ENCODE data around the gene ZSWIM5. TPM values are rescaled to one million over a fixed set of nuclear protein-coding genes. Genes with fewer than 3 reads are reported as not detected.
A peak's percentile ranks its signal among the peaks of the same experiment; 100 is the strongest.
"Not testable (repeated sequence)": the region's sequence is repeated elsewhere in the genome, so short reads cannot be mapped to it uniquely, and the experiment has no call there.

Gene ZSWIM5
- 2.6 and 2.9 TPM in 2 replicates for total RNA-seq (2014; rRNA removed; shearing (Covaris generic))
- 1.4 and 3.4 TPM in 2 replicates for polyA plus RNA-seq (2014; cell fraction: nucleus; rRNA removed)

DNA sequence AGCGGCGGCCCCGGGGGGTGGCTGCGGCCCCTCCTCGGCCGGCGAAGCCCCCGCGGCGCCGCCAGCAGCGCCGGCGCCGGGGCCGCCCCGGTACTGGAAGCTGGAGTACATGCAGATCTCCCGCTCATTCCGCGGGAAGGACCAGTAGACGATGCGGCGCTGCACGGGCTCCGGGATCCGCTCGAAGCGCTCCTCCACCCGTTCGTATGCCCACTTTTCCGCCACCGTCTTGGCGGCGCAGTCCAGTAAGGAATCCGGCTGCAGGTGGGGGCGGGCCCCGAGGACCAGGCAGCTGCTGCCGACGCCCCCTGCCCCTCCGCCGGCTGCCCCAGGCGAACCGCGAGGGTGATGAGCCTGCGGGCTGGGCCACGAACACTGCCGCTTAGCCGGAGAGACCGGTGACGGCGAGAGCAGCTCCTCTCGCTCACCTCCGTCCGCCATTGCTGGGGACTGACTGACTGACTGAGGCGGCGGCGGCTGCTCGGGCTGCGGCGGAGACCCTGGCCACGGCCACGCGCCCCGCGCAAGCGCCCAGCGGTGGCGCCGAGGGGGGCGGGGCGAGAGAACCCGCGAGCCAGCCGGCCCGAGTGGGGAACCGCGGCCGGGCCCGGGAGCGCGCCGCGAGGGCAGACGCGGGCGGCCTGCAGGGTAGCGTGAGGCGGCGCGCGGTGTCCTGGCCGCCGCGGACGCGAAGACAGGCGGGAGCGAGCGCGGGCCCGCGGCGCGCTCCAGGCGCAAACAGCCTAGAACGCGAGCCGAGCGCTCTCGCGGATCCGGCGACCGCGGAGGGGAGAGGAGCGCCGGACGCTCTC, at the start of gene ZSWIM5:
Gene ZSWIM5 (minus strand): TSS at position 696 of the 812 bp plus-strand sequence. CDS start 255 bp downstream, at position 441.
- peak; percentile 41 for DNase-seq (ENCODE audit: extremely low read depth, low read depth)

DNA sequence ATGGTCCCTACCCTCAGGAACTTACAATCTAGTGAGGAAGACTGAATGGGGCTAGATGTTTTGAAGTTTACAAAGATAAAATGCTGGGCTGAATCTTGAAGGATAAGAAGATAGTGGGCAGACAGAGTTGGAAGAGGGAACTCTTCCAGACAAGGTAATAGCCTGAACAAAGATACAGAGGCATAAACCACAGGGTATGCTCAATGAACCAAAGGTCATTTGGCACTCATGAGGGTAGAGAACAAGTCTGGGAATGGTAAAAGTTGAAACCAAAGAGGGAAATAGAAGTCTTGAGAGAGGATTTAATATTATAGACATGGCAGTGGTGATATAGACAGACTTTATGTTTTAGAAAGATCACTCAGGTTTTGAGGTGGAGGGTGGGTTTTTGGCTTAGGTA, 48.1 kb upstream of the ZSWIM5 start:
- DNase-seq (ENCODE audit: extremely low read depth, low read depth), result no peak

DNA sequence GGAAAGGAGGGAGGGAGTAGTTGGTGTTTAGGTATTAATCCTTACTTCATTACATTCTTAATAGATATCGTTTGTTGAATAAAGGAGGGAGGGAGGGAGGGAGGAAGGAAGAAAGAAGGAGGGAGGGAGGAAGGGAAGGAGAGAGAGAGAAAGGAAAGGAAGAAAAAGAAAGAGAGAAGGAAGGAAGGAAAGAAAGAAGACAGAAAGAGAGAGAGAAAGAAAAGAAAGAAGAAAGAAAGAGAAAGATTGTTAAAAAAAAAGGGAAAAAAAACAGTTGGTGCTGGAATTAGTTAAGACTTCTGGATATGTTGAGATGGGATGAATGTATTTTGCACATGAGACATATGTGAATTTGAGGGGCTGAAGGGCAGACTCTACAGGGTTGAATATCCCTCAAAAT, 44.1 kb upstream of the ZSWIM5 start:
- DNase-seq (ENCODE audit: extremely low read depth, low read depth), result no peak

DNA sequence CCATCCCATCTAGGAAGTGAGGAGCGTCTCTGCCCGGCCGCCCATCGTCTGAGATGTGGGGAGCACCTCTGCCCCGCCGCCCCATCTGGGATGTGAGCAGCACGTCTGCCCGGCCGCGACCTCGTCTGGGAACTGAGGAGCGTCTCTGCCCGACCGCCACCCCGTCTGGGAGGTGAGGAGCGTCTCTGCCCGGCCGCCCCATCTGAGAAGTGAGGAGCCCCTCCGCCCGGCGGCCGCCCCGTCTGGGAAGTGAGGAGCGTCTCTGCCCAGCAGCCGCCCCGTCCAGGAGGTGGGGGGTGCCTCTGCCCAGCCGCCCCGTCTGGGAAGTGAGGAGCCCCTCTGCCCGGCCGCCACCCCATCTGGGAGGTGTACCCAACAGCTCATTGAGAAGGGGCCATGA, 41.6 kb upstream of the ZSWIM5 start:
- DNase-seq (ENCODE audit: extremely low read depth, low read depth), result not testable (repeated sequence)

DNA sequence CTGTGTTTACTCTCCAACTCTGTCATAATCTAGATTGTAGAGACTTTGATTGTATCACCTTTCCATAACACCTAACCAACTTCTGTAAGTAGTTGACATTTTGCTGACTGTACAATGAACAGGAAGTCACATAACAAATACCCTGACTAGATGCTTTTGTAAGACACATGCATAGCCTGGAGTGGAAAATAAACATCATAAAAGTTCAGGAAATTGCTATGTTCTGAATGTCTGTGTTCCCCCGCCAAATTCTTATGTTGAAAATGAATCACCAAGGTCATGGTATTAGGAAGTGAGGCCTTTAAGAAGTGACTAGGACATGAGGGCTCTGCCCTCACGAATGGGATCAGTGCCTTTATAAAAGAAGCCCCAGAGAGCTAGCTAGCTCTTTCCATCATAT, 40.4 kb upstream of the ZSWIM5 start:
- DNase-seq (ENCODE audit: extremely low read depth, low read depth), result no peak

DNA sequence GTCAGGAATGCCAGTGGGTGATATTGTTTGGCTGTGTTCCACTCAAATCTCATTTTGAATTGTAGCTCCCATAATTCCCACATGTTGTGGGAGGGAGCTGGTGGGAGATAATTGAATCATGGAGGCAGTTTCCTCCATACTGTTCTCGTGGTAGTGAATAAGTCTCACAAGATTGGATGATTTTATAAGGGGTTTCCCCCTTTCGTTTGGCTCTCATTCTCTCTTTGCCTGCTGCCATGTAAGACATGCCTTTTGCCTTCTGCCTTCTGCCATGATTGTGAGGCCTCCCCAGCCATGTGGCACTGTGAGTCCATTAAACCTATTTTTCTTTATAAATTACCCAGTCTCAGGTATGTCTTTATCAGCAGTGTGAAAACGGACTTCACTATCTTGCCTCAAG, 40.0 kb upstream of the ZSWIM5 start:
- DNase-seq (ENCODE audit: extremely low read depth, low read depth), result not testable (repeated sequence)

DNA sequence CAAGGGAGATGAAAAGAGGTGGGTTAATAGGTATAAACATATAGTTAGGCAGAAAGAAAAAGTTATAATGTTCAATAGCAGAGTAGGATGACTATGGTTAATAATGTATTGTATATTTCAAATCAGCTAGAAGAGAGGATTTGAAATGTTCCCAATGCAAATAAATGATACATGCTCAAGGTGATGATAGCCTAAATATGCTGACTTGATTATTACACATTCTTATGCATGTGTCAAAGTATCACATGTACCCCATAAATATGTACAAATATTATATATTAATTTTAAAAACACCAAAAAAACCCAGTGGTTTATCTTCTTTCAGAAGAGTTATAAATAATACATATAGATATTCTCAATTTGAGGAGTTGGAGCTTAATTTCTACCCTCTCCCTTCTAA, 38.3 kb upstream of the ZSWIM5 start:
- no peak for DNase-seq (ENCODE audit: extremely low read depth, low read depth)

DNA sequence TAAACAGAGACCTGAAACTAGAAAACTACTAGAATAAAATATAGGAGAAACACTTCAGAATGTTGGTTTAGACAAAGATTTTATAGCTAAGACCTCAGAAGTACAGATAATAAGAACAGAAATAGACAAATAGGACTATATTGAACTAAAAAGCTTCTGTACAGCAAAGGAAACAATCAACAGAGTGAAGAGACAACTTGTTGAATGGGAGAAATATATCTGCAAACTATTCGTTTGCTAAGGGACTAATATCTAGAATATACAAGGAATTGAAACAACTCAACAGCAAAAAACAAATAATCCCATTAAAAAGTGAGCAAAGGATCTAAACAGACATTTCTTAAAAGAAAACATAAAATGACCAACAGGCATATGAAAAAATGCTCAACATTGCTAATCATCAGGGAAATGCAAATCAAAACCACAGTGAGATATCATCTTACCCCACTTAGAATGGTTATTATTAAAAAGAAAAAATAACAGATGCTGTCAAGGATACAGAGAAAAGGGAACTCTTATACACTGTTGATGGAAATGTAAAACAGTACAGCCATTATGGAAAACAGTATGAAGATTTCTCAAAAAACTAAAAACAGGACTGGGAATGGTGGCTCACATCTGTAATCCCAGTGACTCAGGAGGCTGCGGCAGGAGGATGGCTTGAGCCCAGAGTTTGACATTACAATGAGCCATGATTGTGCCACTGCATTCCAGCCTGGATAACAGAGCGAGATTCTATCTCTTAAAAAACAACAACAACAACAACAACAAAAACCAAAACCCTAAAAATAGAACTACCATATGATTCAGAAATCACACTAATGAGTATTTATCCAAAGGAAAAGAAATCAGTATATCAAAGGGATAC, 37.3 kb upstream of the ZSWIM5 start:
- DNase-seq (ENCODE audit: extremely low read depth, low read depth), result no peak

DNA sequence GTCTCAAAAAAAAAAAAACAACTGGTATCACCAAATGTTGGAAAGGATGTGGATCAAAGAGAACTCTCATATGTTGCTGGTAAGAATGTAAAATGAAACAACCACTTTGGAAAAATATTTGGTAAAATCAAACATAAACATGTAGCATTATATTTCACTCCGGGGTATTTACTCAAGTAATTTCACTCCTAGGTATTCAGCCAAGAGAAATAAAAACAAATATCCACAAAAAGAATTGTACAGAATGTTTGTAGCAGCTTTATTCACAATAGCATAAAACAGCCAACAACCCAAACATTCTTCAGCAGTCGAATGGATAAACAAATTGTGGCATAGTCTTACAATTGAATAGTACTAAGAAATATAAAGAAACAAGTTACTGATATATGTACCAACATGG, 32.4 kb upstream of the ZSWIM5 start:
- DNase-seq (ENCODE audit: extremely low read depth, low read depth), result no peak

DNA sequence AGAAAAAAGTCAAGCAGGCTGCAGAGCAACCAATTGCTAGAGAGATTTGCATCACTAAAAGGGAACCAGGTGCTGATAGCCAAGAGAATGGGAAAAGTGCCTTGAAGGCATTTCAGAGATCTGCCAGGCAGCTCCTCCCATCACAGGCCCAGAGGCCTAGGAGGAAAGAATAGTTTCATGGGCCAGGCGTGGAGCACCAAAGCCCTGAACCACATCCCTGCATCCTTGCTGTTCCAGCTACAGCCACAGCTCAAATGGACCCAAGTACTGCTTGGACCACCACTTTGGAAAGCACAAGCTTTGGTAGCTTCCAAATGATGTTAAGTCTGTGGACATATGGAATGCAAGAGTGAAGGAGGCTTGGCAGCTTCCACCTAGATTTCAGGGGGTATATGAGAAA, 29.7 kb upstream of the ZSWIM5 start:
- no peak for DNase-seq (ENCODE audit: extremely low read depth, low read depth)

DNA sequence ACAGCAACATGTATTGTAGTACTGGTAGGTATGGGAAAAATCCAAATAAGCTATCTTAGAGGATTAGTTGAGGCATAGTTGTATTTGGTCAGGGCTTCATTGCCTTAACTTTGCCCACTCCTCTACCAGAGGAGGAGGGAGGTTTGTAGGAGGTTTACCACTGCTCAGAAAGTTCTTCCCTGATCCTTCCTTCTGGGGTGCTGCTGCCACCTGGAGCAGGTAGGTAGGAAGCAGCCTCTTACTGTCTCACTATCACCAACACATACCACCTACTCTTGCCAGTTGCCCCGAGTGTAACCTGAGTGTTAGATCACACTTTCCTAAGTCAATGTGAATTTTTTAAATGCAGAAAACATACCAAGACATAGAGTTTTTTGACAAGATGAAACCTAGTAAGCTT, 24.1 kb upstream of the ZSWIM5 start:
- no peak for DNase-seq (ENCODE audit: extremely low read depth, low read depth)

DNA sequence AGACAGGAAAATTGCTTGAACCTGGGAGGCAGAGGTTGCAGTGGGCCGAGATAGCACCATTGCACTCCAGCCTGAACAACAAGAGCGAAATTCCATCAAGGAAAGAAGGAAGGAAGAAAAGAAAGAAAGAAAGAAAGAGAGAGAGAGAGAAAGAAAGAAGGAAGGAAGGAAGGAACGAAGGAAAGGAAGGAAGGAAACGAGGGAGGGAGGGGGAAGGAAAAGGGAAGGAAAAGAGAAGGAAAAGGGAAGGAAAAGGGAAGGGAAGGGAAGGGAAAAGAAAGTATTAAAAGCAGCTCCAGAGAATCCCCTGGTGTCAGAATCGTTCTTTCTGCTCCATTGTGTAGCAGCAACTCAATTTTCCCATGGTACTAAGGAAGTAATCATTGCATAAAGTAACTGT, 19.2 kb upstream of the ZSWIM5 start:
- no peak for DNase-seq (ENCODE audit: extremely low read depth, low read depth)

DNA sequence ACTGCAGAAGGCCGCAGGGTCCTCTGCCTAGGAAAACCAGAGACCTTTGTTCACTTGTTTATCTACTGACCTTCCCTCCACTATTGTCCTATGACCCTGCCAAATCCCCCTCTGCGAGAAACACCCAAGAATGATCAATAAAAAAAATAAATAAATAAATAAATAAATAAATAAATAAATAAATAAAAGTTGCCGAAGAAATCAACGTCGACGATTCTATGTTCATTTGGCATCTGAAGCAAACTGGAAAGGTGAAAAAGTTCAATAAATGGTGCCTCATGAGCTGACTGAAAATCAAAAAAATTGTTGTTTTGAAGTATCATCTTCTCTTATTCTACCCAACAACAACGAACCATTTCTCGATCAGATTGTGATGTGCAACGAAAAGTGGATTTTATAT, 17.3 kb upstream of the ZSWIM5 start:
- DNase-seq (ENCODE audit: extremely low read depth, low read depth), result not testable (repeated sequence)

DNA sequence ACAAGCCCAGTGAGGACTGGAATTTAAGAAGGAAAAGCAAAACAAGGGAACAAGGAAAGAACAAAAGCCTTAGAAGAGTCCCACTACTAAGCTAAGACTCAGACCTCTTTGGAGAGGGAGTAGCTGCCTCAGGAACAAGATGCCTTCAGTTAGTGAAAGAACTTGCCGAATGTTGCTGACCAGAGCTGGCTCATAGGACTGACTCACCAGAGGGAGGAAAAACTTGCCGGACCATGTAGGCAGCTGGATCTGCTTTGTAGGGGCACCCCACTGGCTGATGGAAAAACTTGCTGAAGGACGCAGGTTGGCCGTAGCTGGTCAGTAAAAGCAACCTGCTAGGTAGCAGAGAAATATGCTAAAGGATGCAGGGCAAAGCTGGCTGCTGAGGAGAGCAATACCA, 15.3 kb upstream of the ZSWIM5 start:
- no peak for DNase-seq (ENCODE audit: extremely low read depth, low read depth)

DNA sequence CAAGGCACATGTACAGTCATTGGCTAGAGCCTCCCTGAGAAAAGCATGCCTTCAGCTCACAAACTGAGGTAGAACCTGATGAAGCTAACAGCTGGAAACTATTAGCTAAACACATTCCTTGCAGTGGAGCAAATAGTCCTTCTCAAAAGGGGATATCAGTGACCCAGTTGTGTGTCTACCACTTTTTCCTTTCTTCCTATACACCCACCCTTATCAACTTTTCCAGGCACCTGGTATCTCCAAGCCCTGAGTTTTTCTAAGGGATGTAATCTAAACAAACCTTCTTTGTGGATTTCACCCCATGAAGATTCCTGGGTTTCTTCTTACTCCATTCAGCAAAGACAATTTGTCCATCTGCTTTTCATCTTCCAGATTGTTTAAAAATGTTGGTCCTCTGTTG, 10.5 kb upstream of the ZSWIM5 start:
- no peak for DNase-seq (ENCODE audit: extremely low read depth, low read depth)

DNA sequence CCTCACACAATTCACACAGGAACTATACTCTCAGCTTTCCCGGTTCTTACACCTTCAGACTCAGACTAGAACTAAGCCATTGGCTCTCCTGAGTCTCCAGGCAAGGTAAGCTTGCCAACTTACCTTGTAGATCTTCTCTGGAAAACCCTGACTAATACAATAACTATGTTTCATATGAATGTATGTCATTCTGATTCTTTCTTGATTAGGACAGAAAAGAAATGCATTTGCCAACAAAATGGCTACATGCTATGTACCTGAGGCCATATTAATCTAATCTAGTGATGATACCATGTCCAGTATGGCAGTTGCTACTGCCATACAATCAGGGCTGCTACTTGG, 9.8 kb upstream of the ZSWIM5 start:
- DNase-seq (ENCODE audit: extremely low read depth, low read depth), result no peak

DNA sequence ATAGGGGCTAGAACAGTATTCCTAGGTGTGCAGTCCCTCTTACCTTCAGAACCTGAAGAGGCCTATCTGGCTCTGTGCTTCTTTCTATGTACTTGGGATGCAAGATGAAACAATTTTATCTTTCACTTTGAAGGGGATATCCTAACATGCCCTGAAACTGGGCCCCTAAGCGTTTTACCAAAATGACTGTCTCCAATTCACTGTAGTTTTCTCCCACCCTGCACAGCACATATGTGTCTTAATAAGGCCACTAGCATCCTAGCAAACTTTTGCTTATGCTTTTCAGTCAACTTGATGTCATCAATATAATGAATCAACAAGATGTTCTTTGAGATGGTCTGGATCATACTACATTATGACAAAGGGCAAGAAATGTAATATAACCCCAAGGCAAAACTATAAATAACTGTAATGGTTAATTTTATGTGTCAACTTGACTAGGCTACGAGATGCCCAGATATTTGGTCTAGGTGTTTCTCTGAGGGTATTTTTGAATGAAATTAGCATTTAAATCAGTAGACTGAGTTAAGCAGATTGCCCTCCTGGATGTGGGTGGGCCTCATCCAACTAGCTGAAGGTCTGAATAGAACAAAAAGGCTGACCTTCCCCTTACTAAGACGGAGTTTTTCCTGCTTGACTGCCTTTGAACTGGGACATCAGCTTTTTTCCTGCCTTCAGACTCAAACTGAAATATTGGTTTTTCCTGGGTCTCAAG, 9.2 kb upstream of the ZSWIM5 start:
- DNase-seq (ENCODE audit: extremely low read depth, low read depth), result no peak

DNA sequence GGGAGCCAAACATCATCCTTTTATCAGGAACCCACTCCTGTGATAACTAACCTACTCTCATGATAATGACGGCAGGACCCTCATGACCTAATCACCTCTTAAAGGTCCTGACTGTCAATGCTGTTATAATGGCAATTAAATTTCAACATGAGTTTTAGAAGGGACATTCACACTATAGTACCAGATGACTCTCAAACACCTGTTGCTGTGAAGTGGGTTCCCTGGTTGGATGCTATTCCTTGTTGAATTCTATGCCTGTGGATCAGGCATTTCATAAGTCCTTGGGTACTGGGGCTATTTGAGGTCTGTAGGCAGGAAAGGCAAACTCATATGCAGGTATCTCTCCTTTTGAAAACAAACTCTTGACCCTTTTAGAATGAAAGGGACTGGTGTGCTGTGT, 7.5 kb upstream of the ZSWIM5 start:
- no peak for DNase-seq (ENCODE audit: extremely low read depth, low read depth)

DNA sequence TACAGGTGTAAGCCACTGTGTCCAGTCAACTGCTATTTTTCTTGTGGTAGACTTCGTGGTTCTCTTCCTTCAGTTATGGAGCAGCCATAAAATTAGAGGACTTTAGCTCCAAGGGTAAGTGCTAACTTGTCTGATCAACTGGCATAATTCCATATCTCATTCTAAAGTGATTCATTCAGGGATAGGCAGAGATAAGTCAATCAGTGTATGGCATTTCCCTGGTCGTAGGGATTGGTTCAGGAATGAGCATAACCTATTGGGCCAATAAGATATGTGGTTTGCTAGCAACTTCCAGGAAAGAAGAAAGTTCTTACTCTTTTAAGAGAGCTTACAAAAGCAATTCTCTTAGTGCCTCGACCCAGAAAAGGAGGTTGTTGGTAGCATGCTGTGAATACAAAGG, 4.7 kb upstream of the ZSWIM5 start:
- DNase-seq (ENCODE audit: extremely low read depth, low read depth), result no peak

DNA sequence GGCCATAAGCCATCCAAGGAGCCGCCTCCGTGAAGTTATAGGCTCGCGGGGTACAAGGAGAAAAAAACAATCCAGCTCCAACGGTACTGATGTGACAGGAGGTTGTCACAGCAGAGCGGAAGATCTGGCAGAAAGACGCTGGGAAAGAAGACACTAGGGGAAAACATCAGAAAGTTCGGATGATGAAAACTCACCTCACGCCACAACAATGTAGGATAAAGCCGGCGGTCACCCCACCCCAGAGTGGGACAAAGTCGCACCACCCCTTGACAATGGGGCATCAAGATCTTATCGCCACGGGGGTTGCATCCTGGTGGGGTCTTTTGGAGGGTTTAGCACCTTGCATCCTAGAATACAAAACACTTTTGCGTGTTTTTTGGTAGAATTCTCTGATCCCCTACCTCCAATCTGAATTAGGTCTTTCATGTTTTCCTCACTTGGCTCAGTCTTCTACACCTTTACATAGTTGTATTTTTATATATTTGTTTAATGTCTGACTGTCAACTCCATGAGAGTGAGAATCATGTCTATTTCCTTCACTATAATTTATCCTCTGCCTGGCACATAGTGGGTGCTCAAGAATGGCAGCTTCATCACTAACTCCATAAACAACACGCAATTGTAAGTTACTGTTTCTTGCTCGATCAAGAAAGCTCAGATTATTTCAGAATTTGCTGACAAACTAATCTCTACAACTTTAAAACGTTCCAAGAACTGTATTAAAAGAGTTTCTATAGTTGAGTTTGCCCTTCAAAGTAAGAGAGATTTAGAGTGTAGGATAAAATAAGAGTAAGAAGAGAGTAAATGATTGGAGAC, 611 bp upstream of the ZSWIM5 start:
- DNase-seq (ENCODE audit: extremely low read depth, low read depth), result no peak

Data from NCI-H460 (cell line).